HG02623 (cell line): Measurements from ENCODE around the gene RUVBL2.

ENCODE experiments used
- ATAC-seq: cut with Tn5 transposase; IDR thresholded peaks from one replicate; pipeline ENCODE4 v1.9.1; 2021; ENCODE audit warnings: moderate library complexity; ENCODE audit not compliant: unreplicated experiment

Gene RUVBL2

DNA sequence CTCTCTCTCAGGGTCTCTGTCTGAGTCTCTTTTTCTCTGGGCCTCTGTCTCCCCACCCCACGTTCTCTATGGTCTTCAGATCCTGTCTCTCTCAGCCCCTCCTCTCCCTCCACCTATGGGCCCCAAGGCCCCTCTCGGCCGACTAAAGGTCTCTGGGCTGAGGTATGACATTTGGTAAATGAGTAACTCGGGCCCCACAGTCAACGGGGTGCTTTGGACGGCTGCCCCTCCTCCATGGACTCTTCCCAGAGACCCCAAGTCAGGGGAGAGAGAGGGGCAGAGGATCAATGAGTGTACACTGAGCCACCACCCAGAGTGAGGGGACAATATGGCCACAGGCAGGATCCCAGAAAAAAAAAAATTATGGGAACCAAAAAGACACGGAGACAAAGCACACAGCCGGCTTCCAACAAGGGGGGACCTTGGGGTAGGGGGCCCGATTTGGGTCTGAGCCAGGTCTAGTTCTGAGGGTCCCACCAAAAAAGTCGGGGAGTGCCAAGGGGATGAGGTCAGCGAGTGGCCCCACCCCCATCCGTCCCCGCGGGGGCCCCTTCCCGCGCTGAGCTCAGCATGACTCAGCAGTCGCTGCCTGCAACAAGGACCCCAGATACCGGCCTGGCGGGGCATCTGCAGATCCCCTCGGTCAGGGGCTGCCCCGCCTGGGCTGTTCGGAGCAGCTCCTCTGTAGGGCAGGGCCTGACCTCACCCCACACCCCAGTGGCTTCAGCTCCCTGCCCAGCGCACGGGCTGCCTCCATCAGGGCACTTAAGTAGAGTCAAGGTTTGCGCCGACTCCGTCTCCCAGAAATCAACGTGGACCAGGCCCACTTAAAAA is 30.1 kb upstream of the RUVBL2 start:
- ATAC-seq, result no peak

DNA sequence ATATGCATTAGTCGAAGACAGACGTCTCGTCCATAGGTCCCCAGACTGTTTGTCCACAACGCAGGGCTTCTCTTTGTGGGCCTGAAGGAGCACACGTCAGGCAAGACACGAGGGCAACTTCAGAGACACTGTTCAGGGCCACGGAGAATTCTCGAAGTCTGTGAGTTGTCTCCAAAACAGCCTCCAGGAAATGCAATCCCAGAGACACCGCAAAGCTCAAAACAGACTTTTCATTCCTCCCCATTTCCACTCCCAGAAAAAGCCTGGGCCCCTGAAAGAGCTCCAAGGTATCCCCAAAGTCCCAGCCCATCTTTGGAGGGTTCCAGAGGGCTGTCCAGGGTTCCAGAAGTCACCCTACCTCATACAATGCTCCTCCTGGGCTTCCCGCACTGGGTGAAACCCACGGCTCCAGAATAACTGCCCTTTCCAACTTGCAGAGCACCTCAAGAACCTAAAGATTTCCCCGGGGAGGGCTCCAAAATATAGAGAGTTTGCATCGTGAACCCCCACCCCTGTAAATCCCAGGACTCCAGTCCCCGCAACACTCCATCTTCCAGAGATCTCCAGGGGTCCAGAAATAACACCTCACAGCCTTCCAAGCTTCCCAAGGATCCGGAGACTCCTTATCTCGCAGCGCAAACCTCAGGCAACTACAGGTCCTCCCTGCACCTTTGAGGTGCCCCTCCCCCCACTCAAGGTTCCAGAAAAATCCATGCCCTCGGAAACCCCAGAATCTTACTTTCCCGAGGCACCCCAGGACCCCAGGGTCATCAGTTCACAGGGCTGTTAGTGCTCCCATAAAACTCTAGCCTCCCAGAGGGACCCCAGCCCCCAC is 29.3 kb upstream of the RUVBL2 start:
- ATAC-seq, result no peak

DNA sequence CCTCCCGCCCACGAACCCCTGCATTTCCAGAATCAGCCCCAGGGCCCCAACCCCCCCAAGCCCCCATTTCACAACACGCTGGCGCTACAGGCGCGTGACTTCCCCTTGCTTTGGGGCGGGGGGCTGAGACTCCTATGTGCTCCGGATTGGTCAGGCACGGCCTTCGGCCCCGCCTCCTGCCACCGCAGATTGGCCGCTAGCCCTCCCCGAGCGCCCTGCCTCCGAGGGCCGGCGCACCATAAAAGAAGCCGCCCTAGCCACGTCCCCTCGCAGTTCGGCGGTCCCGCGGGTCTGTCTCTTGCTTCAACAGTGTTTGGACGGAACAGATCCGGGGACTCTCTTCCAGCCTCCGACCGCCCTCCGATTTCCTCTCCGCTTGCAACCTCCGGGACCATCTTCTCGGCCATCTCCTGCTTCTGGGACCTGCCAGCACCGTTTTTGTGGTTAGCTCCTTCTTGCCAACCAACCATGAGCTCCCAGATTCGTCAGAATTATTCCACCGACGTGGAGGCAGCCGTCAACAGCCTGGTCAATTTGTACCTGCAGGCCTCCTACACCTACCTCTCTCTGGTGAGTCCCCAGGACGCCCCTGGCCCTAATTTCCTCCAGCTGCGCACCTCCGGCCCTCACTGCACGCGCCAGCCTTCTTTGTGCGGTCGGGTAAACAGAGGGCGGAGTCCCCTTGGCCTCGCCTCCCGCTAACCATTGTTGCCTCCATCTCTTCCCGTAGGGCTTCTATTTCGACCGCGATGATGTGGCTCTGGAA is 28.5 kb upstream of the RUVBL2 start, which contains the start of gene FTL:
Gene FTL, plus strand, starts transcription at position 270 of the 766 bp plus-strand sequence. Its CDS starts 199 bp downstream, at position 469.
- peak; percentile 59 for ATAC-seq

DNA sequence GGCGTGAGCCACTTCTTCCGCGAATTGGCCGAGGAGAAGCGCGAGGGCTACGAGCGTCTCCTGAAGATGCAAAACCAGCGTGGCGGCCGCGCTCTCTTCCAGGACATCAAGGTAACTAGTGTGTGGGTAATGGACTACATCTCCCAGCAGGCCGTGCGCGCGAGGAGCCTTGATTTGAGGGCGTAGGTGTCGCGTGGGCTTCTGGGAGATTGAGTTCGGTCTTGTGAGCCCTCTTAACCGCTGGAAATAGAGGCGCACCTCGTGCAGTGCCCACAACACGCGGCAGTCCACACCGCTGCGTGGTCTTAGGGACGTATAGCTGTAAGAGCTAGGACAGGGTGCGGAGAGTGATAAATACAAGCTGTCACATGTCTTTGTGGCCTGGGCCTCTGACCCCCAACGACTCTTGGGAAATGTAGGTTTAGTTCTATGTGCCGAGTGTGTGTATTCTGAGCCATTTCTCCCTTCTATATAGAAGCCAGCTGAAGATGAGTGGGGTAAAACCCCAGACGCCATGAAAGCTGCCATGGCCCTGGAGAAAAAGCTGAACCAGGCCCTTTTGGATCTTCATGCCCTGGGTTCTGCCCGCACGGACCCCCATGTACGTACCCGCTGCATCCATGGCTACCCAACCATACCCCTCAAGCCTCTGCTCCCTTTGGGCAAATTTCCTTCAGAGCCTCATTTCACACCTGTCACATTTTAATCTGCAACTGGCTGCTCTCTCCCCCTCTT is 27.7 kb upstream of the RUVBL2 start:
- peak; percentile 18 for ATAC-seq

DNA sequence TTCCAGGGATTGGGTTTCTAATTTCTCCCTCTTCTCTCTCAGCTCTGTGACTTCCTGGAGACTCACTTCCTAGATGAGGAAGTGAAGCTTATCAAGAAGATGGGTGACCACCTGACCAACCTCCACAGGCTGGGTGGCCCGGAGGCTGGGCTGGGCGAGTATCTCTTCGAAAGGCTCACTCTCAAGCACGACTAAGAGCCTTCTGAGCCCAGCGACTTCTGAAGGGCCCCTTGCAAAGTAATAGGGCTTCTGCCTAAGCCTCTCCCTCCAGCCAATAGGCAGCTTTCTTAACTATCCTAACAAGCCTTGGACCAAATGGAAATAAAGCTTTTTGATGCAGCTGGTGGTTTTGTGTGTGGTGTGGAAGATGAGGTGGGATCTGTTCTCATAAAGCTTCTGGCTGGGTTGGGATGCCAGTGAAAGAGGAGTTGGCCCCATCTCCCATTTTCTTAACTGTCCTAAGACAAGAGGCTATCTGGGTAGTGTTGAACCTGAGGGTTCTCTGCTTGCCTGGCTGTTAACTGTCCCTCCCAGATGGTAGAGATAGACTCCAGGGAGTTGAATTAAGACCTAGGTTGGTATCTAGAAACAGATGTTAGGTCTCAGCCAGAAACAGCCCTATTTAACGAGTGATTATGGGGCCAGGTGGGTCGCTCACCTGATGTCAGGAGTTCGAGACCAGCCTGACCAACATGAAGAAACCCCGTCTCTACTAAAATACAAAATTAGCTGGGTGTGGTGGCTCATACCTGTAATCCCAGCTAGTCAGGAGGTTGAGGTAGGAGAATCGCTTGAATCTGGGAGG is 26.9 kb upstream of the RUVBL2 start:
- no peak for ATAC-seq

DNA sequence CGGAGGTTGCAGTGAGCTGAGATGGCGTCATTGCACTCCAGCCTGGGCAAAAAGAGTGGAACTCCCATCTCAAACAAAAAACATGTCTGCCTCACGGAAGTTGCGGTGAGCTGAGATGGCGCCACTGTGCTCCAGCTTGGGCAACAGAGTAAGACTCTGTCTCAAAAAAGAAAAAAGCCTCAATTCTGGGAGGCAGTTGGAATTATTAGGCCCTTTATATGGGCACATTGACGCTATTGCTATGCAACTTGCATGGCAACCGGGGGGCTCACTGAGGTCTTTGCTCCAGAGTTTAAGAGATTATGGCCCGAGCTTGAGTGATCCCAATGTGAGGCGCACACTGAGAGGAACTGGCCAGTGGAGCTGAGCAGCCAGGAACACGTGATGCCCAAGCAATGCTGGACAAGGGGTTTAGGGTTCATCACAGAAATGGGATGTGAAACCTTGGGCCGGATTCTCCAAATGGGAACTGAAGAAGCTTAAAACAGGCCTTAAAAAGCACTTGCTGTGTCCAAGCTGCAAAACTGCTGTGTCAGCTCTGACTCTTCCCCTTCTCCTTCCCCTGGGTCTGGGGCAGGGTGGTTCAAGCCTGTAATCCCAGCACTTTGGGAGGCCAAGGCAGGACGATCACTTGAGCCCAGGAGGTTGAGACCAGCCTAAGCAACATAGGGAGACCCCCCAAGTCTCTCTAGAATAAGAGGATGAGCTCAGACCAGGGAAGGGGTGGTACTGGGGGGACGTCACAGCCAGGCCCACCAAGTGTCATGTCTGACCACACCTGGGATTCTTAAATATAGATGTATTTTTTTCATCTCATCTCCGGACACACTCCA is 26.1 kb upstream of the RUVBL2 start:
- ATAC-seq, result no peak

DNA sequence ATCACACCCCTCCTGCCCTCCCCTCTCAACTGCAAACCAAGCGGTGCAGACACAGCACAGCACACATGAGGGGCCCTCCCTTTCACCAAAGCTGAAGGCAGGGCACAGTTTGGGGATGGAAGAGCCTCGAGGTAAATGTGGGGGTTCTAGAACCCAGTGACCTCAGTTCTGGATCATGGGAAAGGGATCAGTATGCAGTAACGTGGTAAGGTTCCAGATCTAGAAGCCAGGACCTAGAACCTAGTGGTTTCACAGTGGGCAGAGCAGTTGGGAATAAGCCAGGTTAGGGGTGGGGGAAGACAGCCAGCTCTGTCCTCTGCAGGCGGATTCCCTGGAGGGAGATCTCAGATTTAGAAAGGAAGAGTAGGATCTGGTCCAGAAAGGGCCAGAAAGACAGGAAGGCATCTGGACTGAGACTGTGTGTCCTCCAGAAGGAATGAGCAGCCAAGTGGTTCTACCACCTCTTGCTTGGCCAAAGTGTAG is 25.5 kb upstream of the RUVBL2 start:
- ATAC-seq, result no peak

DNA sequence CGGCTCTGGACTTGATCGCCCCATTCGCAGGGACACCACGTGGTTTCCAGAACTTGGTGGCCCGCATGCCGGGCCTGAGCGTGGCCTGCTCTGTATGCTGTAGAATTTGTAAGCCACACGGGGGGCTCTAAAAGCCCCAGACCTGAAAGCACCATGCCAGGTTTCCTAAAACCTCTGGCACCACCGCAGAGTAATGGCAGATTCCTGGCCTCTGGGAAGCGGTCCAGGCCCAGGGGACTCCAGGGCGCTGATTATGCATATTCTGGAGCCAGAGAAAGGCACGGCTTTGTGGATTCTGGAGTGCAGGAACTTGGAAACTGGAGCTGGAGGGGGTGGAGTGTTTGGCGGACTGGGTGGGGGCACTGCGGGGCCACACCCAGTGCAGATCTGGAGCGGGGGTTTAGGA is 24.9 kb upstream of the RUVBL2 start:
- ATAC-seq, result no peak

DNA sequence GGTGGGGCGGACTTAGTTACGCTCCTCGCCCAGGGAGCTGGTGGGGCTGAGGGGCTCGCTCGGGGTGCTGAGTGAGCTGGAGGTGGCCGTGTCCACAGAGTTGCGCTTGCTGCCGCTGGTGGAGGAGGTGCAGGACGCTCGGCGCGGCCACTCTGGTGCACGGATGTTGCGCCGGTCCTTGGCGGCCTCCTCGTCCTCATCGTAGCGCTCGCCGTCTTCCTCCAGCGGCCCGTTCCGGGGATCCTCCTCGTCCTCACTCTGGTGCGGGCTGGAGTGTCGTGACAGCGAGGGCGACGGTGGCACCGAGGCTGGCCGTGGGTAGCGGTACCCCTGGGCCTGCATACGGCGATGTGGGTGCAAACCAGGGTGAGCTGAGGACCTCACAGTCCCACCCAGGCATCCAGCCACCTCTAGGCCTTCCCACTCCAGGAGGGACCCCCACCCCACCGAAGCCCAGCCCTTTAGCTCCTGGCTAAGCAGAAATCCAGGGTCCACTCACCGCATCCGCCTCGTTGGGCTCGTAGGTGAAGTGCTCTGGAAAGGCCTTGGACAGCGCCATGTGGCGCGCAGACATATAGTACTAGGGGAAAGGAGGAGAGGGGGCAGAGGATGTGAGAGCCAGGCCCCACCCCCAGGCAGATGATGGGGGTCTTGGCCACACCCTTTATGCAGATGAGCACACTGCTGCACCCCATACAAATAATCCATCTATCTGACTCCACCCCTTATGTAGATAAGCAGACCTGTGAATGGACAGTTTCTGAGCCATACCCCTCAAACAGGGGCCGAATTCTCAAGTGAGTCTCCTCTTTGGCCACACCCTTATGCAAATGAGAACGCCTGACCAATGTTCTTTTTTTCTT is 24.2 kb upstream of the RUVBL2 start:
- no peak for ATAC-seq

DNA sequence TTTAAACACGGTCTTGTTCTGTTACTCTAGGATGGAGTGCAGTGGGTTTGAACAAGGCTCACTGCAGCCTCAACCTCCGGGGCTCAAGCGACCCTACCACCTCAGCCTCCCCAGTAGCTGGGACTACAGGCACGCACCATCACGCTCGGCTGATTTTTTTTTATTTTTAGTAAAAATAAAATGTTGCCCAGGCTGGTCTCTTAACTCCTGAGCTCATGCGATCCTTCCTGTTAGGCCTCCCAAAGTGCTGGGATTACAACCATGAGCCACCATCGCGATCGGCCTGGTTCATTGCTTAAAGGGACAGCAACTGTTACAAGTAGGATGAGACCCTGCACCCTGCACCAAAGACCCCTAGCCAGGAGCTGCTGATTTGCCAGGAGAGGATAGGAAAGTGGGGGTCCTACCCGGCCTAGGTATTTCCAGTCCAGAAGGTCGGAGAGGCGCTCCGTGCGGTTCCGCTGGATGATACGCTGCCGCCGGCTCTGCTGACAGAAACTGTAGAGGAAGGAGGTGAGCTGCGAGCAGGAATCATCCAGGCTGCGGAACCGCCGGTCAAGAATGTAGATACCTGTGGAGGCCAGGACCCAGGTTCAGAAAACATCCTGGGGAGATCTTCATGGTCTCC is 23.4 kb upstream of the RUVBL2 start:
- ATAC-seq, result no peak

DNA sequence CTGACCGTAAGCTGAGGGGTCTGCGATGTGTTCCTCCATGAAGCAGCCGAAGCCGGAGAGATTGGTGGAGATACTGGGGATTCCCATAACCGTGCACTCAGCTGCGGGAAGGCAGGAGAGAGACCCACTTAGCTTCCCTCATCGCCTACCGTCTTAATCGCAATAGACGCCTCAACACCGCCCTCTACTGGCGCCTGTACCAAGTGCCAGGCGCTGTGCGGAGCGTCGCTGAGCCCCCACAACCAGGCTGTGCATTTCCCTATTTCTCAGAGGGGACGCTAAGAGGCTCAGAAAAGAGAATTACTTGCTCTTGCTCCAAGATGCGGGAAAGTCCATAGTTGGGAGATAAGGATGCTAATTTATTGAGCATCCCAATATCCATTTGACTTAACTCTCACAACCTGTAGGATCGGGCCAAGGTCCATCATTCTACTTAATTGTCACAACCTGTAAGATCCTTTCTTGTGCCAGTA is 22.7 kb upstream of the RUVBL2 start:
- ATAC-seq, result no peak

DNA sequence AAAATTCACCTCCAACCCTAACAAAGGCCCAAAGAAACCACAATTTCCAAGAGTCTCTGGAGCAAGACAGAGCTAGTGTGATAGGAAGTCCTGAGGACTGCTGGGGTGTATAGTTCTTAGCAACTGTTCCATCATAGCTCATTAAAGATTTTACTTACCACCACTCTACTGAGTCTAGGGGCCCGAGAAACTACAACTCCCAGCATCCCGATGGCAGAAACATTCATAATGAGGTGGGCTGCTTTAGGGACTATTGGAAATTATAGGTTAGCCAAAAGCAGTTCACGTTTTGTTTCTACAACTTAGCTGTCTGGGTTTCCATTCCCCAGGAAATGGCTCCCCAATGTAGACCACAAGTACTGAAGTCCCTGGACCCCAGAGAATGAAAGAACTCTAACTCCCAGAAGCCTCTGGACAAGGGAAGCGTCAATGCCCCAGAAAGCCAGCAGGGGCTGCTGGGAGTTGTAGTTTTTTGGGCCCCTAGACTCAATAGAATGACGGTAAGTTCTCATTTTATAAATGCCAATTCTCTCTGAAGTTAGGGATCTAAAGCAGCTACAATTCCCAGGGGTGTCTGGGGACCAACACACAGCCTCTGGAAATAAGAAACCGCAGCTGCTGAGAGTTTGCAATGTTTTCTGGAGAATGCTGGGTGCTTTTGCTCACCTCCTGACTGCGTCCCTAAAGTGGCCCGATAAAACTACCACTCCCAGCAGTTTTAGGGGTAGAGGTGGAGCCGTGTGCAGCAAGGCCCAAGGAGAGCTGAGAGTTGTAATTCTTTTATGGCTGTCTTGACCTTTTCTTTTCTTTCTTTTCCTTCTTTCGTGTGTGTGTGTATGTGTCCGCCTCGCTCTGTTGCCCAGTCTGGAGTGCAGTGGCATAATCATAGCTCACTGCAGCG is 17.5 kb upstream of the RUVBL2 start:
- ATAC-seq, result no peak

DNA sequence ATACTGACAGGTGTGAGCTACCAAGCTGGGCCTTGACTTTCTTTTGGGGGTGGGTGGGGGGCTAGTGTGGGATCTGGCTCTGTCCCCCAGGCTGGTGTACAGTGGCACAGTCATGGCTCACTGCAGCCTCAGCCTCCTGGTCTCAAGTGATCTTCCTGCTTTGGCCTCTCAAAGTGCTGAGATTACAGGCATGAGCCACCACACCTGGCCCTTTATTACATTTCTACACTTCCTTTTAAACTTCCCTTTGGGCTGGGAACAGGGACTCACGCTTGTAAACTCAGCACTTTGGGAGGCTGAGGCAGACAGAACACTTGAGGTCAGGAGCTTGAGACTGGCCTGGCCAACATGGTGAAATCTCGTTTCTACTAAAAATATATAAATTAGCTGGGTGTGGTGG is 16.6 kb upstream of the RUVBL2 start:
- ATAC-seq, result no peak

DNA sequence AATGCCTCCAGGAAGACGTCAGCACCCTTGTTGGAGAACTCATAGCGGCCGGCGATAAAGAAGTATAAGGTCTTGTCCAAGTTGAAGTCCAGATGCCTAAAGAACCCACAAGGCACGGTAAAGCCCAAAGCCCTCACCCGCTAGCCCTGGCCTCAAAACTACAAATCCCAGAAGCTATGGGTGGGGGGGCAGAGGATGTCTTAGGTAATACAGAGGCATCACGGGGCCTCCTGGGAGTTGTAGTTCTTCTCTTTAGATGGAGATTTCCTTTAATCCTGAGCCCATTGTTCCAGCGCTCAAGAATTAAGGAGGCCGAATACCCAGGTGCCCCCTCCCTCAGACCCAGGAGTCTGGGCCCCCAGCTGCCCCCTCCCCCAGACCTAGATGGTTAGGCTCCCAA is 11.4 kb upstream of the RUVBL2 start:
- ATAC-seq, result no peak

DNA sequence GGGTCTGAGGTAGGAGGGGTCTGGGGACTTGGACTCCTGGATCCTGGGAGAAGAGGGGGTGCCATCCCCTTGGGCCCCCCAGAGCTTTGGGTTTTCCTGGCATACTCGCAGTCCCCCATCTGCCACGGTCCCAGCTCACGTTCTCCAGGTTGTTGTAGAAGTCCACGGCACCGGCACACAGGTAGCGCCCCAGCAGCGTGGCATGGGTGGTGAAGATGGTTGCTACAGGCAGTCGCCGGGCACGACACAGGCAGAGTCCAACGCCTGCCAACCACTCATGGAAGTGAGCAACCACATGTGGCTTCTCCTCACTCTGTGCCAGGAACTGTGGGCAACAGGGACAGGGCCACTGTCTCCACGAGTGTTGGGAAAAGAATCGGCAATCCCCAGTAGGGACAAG is 8.0 kb upstream of the RUVBL2 start:
- ATAC-seq, result no peak

DNA sequence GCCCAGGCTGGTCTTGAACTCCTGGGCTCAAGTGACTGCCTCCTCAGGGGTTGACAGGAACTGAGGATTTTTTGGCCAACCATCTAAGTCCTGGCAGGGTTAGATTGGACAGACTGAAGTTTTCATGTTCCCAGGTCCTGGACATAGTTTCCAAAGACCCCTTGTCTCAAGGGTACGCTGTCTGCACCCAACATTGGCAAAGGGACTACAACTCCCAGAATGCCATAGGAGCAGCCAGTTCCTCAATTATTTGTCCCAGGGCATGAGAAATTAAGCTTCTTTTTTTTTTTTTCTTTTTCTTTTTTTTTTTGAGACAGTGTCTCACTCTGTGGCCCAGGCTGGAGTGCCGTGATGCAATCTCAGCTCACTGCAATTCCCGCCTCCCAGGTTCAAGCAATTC is 7.5 kb upstream of the RUVBL2 start:
- no peak for ATAC-seq
